IMR-90 (cell line): Measurements from ENCODE around the gene ZNF618.

Experiments
- CEBPB ChIP-seq: IDR thresholded peaks from 2 replicates; pipeline ENCODE4 v1.6.1; 2012; ENCODE audit warnings: low read depth, low read length, improper control_type of control experiment
- CTCF ChIP-seq: conservative IDR thresholded peaks from 2 replicates; pipeline ENCODE4 v1.5.1; 2012; ENCODE audit warnings: mild to moderate bottlenecking, low read depth, low read length, improper control_type of control experiment
- ELK1 ChIP-seq: fragments of 150-350 bp; IDR thresholded peaks from 2 replicates; pipeline ENCODE4 v1.6.1; 2016; ENCODE audit warnings: low read depth, mild to moderate bottlenecking, low read length, moderate library complexity, borderline replicate concordance
- MAFK ChIP-seq: IDR thresholded peaks from 2 replicates; pipeline ENCODE4 v1.6.1; 2012; ENCODE audit warnings: low read depth, low read length, improper control_type of control experiment
- POLR2A ChIP-seq: IDR thresholded peaks from 2 replicates; pipeline ENCODE4 v1.6.1; 2012; ENCODE audit warnings: mild to moderate bottlenecking, low read depth, low read length
- RCOR1 ChIP-seq: IDR thresholded peaks from 2 replicates; pipeline ENCODE4 v1.6.1; 2012; ENCODE audit warnings: mild to moderate bottlenecking, low read length, improper control_type of control experiment; ENCODE audit not compliant: insufficient replicate concordance
- SMC3 ChIP-seq: fragments of 150-350 bp; IDR thresholded peaks from 2 replicates; pipeline ENCODE4 v1.6.1; 2016; ENCODE audit warnings: low read depth, mild to moderate bottlenecking, antibody characterized with exemption, low read length, moderate library complexity
- USF2 ChIP-seq: fragments of 150-350 bp; IDR thresholded peaks from 2 replicates; pipeline ENCODE4 v1.6.1; 2017; ENCODE audit warnings: mild to moderate bottlenecking, antibody characterized with exemption, low read length, low read depth

GRCh38 chr9:114002986-114003350 lies 126.9 kb downstream of the ZNF618 start:
- no peak for TF ChIP-seq CTCF
- no peak for TF ChIP-seq USF2
- no peak for TF ChIP-seq POLR2A
- no peak for TF ChIP-seq SMC3
- no peak for TF ChIP-seq CEBPB
- TF ChIP-seq RCOR1 = no peak
- TF ChIP-seq ELK1 = no peak
- no peak for TF ChIP-seq MAFK
